Heart left ventricle (tissue), 16 donors: Measurements from ENCODE around the gene DIABLO. TPM values are rescaled to one million over a fixed set of nuclear protein-coding genes. Genes with fewer than 3 reads are reported as not detected.

Source experiments
- ATAC-seq, 4 donors: fragments of 200-7000 bp; cut with Tn5 transposase; one replicate each; pipeline ENCODE4 v1.9.1; 2020 to 2022; ENCODE audit warnings: moderate library complexity in 4 of 4, mild to moderate bottlenecking in 3 of 4, moderate number of reproducible peaks in 1 of 4
- DNase-seq, 5 donors: peaks; one replicate each; pipeline ENCODE4 v3.0.0-alpha.2; 2020
- H3K27ac ChIP-seq, 12 donors: fragments of 200-600 bp; sonication (generic) in 4 of 12; one replicate each; pipeline versions ENCODE4 v1.5.0 to v1.8.0; 2016 to 2022; ENCODE audit warnings: mild to moderate bottlenecking in 2 of 12
- H3K27me3 ChIP-seq, 9 donors: fragments of 200-600 bp; sonication (generic) in 2 of 9; one replicate each; pipeline versions ENCODE4 v1.5.1 to v1.8.0; 2016 to 2022; ENCODE audit warnings: mild to moderate bottlenecking in 3 of 9
- H3K36me3 ChIP-seq, 9 donors: fragments of 200-600 bp; sonication (generic) in 2 of 9; one replicate each; pipeline versions ENCODE4 v1.5.0 to v1.8.0; 2018 to 2022; ENCODE audit warnings: mild to moderate bottlenecking in 2 of 9
- H3K4me1 ChIP-seq, 12 donors: fragments of 200-600 bp; sonication (generic) in 4 of 12; one replicate each; pipeline versions ENCODE4 v1.5.0 to v1.8.0; 2016 to 2022; ENCODE audit warnings: mild to moderate bottlenecking in 3 of 12
- H3K4me3 ChIP-seq, 12 donors: fragments of 200-600 bp; sonication (generic) in 4 of 12; one replicate each; pipeline versions ENCODE4 v1.5.0 to v1.8.0; 2017 to 2022; ENCODE audit warnings: mild to moderate bottlenecking in 9 of 12, moderate library complexity in 4 of 12
- H3K9me3 ChIP-seq, 12 donors: fragments of 200-600 bp; sonication (generic) in 4 of 12; one replicate each; pipeline versions ENCODE4 v1.5.0 to v1.8.0; 2016 to 2022; ENCODE audit warnings: mild to moderate bottlenecking in 1 of 12
- CTCF ChIP-seq, 12 donors: fragments of 200-600 bp; sonication (generic) in 4 of 12; IDR thresholded peaks; one replicate each; pipeline versions ENCODE4 v1.5.0 to v1.8.0; 2018 to 2022; ENCODE audit warnings: antibody characterized with exemption in 12 of 12, mild to moderate bottlenecking in 5 of 12
- POLR2A ChIP-seq, 2 donors: fragments of 450-650 bp; IDR thresholded peaks; one replicate each; pipeline ENCODE4 v1.6.1; 2017; ENCODE audit warnings: antibody characterized with exemption in 2 of 2, mild to moderate bottlenecking in 2 of 2, moderate library complexity in 2 of 2
- WGBS, 4 donors: extraction: QIAGEN DNeasy Blood & Tissue Kit in 2 of 4; methylation state at CpG; one replicate each; pipeline versions ENCODE4 v1.1.5 to v1.1.7; 2013 to 2018; 5-methylcytosine and 5-hydroxymethylcytosine counted together
- intact Hi-C, 10 donors: fragments of 100-400 bp; cut with DNase I; formaldehyde crosslinking; loops; one replicate each; pipeline versions ENCODE4 v1.11.1 to v1.14.2; 2022
- polyA plus RNA-seq, 2 donors: library from polyadenylated mRNA; stranded (reverse); fragments of 200-250 nt; gene quantifications; one replicate each; pipeline ENCODE4 v1.2.3, GENCODE V29; 2013
- total RNA-seq, 9 donors: library from RNA; depleted of rRNA in 2 of 9; stranded (reverse); fragments of >200 nt in 2 of 9; fragmentation: NEBNext Ultra II Directional in 3 of 9; extraction: Animal tissue kit (Norgen Biotek cat#: 25700) in 3 of 9; gene quantifications; one replicate each; pipeline versions ENCODE4 v1.1.0 to v1.2.4, GENCODE V29; 2016 to 2023
- donor health status: ischemic (EF 13 %, LVEDD 7.1; RV severe dilation, severe dysfunction).
- donor health status: healthy with polysubstance abuse.
- donor health status: DM: no; HTN: yes; CAD: no.
- donor health status: DM: no; HTN: no; CAD: no.
- donor health status: ischemic (EF 25% LVEDD 6.9; RV normal size, moderate dysfunction).
- donor health status: ischemic (EF 25% LVEDD 5.7; RV mildly dilated, moderate dysfunction).
- donor health status: healthy.
- donor health status: DM: yes; HTN: yes; CAD: no.
- donor health status: ischemic (EF 35%, LVEDD 5.7; RV mildly dilated, moderate dysfunction).
- donor health status: nonischemic (EF 11% LVEDD 7.7; RV severe dilation, severe dysfunction).
- donor health status: DM: yes; HTN: yes; CAD: no.
- donor health status: PGD.
- donor health status: ischemic (EF 29% LVEDD 5.4; RV normal size, mild dysfunction).
- donor health status: nonischemic (EF 23%, LVEDD 6.1; RV moderate dilation, normal function).

DIABLO gene
- total and polyA plus RNA-seq, 11 donors, result 26.4 to 72.6 (median 34.8) TPM

GRCh38 chr12:122174155-122174845 lies 51.6 kb downstream of the DIABLO start, which contains the start of gene IL31:
Gene IL31, minus strand, starts transcription at chr12:122174221. Its CDS starts 49 bp downstream, at chr12:122174172.
- no peaks in the 10 kb centered on the region for H3K4me1 ChIP-seq
- no peak for ATAC-seq
- no peak within 1 kb of the TSS for H3K27ac ChIP-seq
- TF ChIP-seq POLR2A (IDR thresholded peaks at IDR 0.05) (no peak), CTCF (IDR thresholded peaks at IDR 0.05) (no peak)
- H3K27me3 ChIP-seq, result peaks cover 0 to 3% (median 0%) of the 10 kb centered on the region in 9 donors
- no peak within 1 kb of the TSS for H3K4me3 ChIP-seq
- DNase-seq, result no peak
- intact Hi-C loops, result no loop called here
- H3K36me3 ChIP-seq, result no peaks in the 10 kb centered on the region
- WGBS, 4 donors, result 88 to 92% (median 90%) methylated on average over 17 of the region's 17 CpGs
- no peaks in the 10 kb centered on the region for H3K9me3 ChIP-seq

GRCh38 chr12:122172262-122172939 lies 53.5 kb downstream of the DIABLO start:
- DNase-seq, result no peak
- TF ChIP-seq CTCF (IDR thresholded peaks at IDR 0.05) (no peak), POLR2A (IDR thresholded peaks at IDR 0.05) (no peak)
- peaks cover 0 to 3% (median 0%) of the 10 kb centered on the region in 9 donors for H3K27me3 ChIP-seq
- H3K4me1 ChIP-seq, result no peaks in the 10 kb centered on the region
- intact Hi-C loops, result no loop called here
- no peak for ATAC-seq
- WGBS, 4 donors, result 71 to 78% (median 75%) methylated on average over 17 of the region's 17 CpGs
- H3K27ac ChIP-seq, result no peak overlapping the region
- no peak overlapping the region for H3K4me3 ChIP-seq
- H3K9me3 ChIP-seq, result no peaks in the 10 kb centered on the region
- no peaks in the 10 kb centered on the region for H3K36me3 ChIP-seq

- H3K4me1 ChIP-seq, result no peaks in the 10 kb centered on the region
- H3K9me3 ChIP-seq, result no peaks in the 10 kb centered on the region
- 86 to 95% (median 89%) methylated on average over 5 of the region's 5 CpGs for WGBS, 4 donors
- DNase-seq (no peak), ATAC-seq (no peak)
- TF ChIP-seq CTCF (IDR thresholded peaks at IDR 0.05), result no peak
- H3K4me3 ChIP-seq, result no peak overlapping the region
- no peak overlapping the region for H3K27ac ChIP-seq
- intact Hi-C loops, result no loop called here
- no peaks in the 10 kb centered on the region for H3K36me3 ChIP-seq
- H3K27me3 ChIP-seq, result peaks cover 0 to 3% (median 0%) of the 10 kb centered on the region in 9 donors
Measured at GRCh38 chr12:122171399-122171798, 54.5 kb downstream of the DIABLO start.

- Histone ChIP-seq H3K9me3 (no peaks in the 10 kb centered on the region), H3K27ac (no peak overlapping the region), H3K4me3 (no peak overlapping the region), H3K36me3 (no peaks in the 10 kb centered on the region), H3K4me1 (no peaks in the 10 kb centered on the region), H3K27me3 (peaks cover 0 to 4% (median 0%) of the 10 kb centered on the region in 9 donors)
- ATAC-seq (no peak), DNase-seq (no peak)
- WGBS, 4 donors, result 89 to 97% (median 95%) methylated on average over 3 of the region's 3 CpGs
- intact Hi-C loops, result no loop called here
- TF ChIP-seq POLR2A (IDR thresholded peaks at IDR 0.05), result no peak
- TF ChIP-seq CTCF (IDR thresholded peaks at IDR 0.05), result no peak
Measured at GRCh38 chr12:122168492-122168891, 57.4 kb downstream of the DIABLO start.
